Measurements from ENCODE around the gene DGCR8.

The DGCR8 gene

GRCh38 chr22:20154602-20155187, 74.7 kb downstream of the DGCR8 start:
- no peak overlapping the region for H3K4me3 ChIP-seq (replicated peaks; ENCODE audit: low read depth, low read length)
- no peak for DNase-seq (ENCODE audit: low read depth)
- TF ChIP-seq, protein P1, sequence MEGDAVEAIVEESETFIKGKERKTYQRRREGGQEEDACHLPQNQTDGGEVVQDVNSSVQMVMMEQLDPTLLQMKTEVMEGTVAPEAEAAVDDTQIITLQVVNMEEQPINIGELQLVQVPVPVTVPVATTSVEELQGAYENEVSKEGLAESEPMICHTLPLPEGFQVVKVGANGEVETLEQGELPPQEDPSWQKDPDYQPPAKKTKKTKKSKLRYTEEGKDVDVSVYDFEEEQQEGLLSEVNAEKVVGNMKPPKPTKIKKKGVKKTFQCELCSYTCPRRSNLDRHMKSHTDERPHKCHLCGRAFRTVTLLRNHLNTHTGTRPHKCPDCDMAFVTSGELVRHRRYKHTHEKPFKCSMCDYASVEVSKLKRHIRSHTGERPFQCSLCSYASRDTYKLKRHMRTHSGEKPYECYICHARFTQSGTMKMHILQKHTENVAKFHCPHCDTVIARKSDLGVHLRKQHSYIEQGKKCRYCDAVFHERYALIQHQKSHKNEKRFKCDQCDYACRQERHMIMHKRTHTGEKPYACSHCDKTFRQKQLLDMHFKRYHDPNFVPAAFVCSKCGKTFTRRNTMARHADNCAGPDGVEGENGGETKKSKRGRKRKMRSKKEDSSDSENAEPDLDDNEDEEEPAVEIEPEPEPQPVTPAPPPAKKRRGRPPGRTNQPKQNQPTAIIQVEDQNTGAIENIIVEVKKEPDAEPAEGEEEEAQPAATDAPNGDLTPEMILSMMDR (IDR thresholded peaks at IDR 0.05; ENCODE audit: low read length, missing control alignments), result no peak

DNA sequence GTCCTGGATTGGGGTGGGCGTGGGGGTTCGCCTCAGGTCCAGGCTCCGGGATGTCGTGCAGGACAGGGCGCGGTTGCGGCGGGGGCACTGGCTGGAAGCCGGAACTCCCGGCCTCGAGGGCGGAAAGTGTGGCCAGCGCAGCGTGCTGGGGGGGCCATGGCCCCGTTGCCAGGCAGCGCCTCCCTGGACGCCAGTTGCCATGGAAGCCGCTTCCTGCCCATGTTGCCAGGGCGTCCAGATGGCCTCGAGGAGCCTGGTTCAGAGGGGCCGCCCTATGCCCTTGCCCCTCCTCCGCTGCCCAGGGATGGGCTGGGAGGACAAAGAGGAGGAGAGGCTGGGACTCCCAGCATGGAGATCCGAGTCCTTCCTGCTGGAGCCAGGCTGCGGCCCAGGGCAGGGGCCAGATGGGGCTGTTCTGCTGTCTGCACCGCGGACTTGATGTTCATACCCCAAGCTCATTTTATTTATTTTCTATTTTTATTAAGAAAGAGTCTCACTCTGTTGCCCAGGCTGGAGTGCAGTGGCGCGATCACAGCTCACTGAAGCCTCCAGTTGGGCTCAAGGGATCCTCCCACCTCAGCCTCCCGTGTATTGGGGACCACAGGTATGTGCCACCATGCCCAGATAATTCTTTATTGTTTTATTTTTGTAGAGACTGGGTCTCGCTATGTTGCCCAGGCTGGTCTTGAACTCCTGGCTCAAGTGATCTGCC, 75.4 kb downstream of the DGCR8 start:
- H3K4me3 ChIP-seq (replicated peaks; ENCODE audit: low read depth, low read length), result no peak overlapping the region
- TF ChIP-seq, protein P1 (IDR thresholded peaks at IDR 0.05; ENCODE audit: low read length, missing control alignments), result no peak
- DNase-seq (ENCODE audit: low read depth), result peak; percentile 12

DNA sequence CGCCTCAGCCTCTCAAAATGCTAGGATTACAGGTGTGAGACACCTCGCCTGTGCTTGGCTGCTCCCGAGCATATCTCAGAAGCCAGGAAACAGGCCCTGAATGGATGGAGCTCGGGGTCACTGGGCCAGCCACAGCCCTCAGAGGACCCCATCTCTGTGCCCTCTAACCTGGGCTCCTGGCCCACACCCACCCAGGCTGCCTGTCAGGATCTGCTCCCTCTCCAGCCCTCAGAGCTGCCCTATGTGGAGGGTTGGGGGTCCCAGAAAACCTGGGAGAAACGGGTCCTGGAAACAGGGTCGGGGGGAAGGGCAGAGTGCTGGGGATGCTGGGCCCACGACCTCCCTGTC, 76.0 kb downstream of the DGCR8 start:
- no peak overlapping the region for H3K4me3 ChIP-seq (replicated peaks; ENCODE audit: low read depth, low read length)
- TF ChIP-seq, protein P1 (IDR thresholded peaks at IDR 0.05; ENCODE audit: low read length, missing control alignments), result no peak
- no peak for DNase-seq (ENCODE audit: low read depth)

DNA sequence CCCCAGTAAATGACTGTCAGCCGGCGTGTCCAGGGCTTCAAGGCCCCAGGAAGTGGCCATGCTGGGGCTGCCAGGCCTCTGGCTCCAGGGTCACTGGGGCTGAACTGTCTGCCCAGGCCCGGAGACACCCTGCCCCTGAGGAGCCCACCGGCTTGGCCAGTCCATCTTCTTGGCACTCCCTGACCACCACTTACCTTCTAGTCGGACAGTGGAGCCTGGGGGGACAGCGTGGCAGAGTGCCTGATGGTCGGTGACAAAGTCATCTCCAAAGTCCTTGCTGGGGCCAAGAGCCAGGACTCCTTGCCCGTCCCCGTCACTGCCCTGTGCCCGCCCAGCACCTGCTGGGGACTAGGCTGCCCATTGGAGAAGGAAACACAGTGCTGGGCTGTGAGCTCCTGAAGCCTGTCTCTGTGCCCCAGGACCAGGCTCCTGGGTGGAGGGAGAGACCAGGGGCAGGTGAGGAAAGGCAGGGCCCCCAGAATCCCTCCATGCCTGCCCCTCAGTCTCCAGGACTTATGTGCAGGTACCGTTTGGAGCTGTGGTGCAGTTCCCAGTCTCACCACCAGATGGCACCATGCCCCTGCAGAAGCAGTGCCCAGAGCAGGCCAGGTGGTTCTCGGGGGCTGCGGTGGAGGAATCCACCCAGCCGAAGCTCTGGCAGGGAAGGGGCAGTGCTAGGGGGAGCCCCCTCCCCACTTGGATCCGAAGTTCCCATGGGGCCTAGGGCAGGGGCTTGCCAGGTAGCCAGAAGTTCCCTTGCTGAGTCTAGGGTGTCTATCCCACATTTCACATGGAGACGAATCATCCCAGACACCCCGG, 76.8 kb downstream of the DGCR8 start:
- DNase-seq (ENCODE audit: low read depth), result peak; percentile 81
- no peak overlapping the region for H3K4me3 ChIP-seq (replicated peaks; ENCODE audit: low read depth, low read length)
- TF ChIP-seq, protein P1 (IDR thresholded peaks at IDR 0.05; ENCODE audit: low read length, missing control alignments), result peak; percentile 93

DNA sequence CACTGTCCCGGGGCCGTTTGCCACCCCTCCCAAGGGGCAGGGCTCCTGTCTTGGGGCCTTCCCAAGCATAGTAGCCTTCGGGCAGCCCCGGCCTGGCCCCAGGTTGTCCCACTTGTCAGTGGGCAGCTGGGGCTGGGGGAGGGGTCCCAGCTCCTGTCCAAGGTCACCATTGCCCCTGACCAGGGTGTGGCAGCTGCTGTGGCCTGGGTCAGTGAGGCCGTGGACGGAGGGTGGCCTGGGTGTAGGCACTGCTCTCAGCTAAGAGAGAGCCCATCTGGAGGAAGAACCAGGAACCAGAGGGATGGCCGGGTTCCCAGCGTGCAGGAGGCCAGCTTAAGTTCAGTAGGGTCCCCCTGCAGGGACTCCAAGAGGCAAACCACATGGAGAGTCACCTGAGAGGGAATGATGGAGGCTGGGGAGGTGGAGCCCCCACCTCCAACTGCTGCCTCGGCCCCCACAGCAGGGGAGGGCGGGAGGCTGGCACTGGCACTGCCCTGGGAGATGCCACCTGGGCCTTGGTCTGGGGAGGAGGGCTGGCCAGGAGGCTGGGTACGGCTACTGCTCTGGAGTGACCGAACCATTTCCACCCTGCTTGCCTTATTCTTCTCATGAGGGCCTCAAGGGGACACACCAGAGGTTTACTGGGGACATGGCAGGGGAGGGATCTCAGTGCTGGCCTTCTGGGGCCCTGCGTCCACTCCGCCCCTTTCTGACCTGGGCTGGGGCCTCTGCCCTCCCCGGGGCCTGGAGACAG, 77.6 kb downstream of the DGCR8 start:
- TF ChIP-seq, protein P1 (IDR thresholded peaks at IDR 0.05; ENCODE audit: low read length, missing control alignments), result no peak

GRCh38 chr22:20158391-20159036, 78.5 kb downstream of the DGCR8 start:
- H3K4me3 ChIP-seq (replicated peaks; ENCODE audit: low read depth, low read length), result no peak overlapping the region
- TF ChIP-seq, protein P1 (IDR thresholded peaks at IDR 0.05; ENCODE audit: low read length, missing control alignments), result no peak
- DNase-seq (ENCODE audit: low read depth), result no peak

More for the DNA sequence above, 77.6 kb downstream of the DGCR8 start:
- DNase-seq (ENCODE audit: low read depth), result no peak
- no peak overlapping the region for H3K4me3 ChIP-seq (replicated peaks; ENCODE audit: low read depth, low read length)
